HG02943 (cell line): ENCODE measurements around the gene SCNN1G.
"Not testable (repeated sequence)": the region's sequence is repeated elsewhere in the genome, so short reads cannot be mapped to it uniquely, and the experiment has no call there.

Experiments
- ATAC-seq: cut with Tn5 transposase; IDR thresholded peaks from one replicate; pipeline ENCODE4 v1.9.1; 2021; ENCODE audit warnings: mild to moderate bottlenecking, low read depth, moderate library complexity; ENCODE audit not compliant: unreplicated experiment

SCNN1G gene

GRCh38 chr16:23248261-23249194 is 66.0 kb downstream of the SCNN1G start:
- no peak for ATAC-seq

GRCh38 chr16:23249830-23250229 is 67.3 kb downstream of the SCNN1G start:
- no peak for ATAC-seq

- ATAC-seq, result no peak
Observed at GRCh38 chr16:23252310-23252709, 69.8 kb downstream of the SCNN1G start.

GRCh38 chr16:23253650-23254049 is 71.1 kb downstream of the SCNN1G start:
- ATAC-seq, result not testable (repeated sequence)

GRCh38 chr16:23254338-23254737 is 71.8 kb downstream of the SCNN1G start:
- ATAC-seq, result no peak

GRCh38 chr16:23255000-23255399 is 72.5 kb downstream of the SCNN1G start:
- no peak for ATAC-seq

GRCh38 chr16:23256440-23256839 is 73.9 kb downstream of the SCNN1G start:
- no peak for ATAC-seq

- no peak for ATAC-seq
Observed at GRCh38 chr16:23257682-23258081, 75.1 kb downstream of the SCNN1G start.

- no peak for ATAC-seq
Observed at GRCh38 chr16:23258919-23259237, 76.3 kb downstream of the SCNN1G start.
